GM18502 (cell line): ENCODE measurements around the gene TSPAN3.

Source experiments
- ATAC-seq: cut with Tn5 transposase; IDR thresholded peaks from one replicate; pipeline ENCODE4 v1.9.1; 2021; ENCODE audit warnings: mild to moderate bottlenecking; ENCODE audit not compliant: unreplicated experiment, poor library complexity

Gene TSPAN3

DNA sequence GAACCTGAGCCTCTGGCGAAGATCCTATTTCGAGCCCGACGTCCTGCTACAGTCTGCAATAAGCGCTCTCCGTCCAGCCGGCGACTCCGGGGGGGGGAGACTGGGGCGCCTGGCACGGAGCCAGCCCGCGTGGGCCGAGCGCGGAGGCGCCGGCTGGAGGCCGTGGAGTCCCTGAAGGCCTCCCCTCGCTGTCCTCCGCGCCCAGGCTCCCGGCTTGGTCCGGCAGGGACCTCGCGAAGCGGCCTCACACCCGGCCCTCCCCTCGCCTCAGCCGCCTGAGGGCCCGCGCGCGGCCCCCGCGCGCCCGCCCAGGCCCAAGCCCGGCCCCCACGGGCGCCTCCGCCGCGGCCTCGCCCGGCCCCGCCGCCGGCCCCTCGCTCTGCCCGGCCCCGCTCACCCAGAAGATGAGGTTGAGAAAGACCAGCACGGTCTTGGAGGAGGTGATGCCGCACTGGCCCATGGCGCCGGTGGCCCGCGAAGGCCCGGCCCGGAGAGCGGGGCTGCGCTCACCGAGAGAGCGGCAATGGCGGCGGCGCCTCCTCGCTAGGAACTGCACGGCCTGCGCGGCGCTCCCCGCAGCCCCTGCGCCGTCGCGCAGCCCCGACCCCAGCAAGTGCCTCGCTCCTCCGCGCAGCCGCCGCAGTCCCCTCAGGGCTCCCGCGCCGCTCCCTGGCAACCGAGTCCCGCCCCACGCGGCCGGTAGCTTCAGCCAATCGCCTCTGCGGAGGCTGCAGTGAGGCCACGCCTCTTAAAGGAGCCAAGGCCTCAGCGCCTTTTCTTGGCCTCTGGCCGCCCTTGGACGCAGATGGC is at the start of gene TSPAN3:
TSPAN3 (minus strand) TSS at position 615 of the 810 bp plus-strand sequence; CDS start at position 460, 155 bp downstream.
- peak; percentile 94 for ATAC-seq

DNA sequence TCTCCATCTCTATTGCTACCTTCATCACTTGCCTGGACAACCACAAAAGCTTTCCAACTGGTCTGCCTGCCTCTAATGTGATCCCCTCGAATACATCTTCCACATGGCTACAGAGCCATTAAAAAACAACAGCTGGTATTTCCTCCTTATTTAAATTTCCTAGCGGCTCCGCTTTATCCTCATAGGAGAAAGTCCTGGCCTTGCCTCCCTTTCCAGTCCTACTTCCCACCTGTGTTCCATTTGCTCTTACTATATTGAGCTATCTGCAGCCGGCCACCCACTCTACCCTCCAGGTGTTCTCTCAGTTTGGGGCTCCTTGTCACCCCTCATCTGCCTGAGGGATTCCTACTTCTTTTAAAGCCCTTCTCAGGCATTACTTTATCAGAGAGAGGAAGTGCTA is 49.7 kb upstream of the TSPAN3 start:
- ATAC-seq = no peak

DNA sequence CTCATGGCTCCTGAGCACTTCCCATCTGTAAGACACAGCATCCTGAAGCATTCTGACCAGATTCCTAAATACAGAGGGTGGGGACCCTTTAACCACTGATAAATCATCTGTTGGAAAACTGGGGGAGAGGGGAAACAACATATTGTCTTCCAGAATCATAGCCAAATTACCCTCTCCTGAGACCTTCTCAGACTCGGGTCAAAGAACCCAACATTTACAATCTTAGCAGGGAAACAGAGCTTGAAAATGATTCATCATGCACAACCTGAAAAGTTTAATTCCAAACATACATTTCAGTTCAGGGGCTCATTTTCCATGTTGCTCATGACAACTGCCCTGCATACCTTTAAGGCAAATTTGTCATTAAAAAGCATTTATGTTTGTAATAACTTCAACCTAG is 48.5 kb upstream of the TSPAN3 start:
- no peak for ATAC-seq

DNA sequence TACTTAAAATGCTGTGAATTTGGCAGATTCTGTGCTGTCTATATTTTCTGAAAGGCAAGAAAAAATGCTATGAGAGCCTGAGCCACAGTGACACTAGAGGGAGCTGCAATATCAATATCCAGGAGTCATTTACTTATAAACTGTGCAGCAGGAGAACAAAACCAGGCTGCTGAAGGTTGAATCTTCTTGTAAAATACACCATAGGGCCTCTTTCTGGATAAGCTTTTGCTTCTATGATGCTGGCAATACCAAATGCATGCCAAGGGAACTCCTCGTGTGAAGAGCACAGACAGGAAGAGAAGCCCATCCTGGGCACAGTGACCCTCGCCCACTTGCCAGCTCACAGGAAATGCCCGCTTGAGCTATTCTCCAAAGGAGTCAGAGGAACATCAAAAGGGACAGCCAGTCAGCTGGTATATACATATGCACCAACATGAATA is 48.0 kb upstream of the TSPAN3 start:
- no peak for ATAC-seq

DNA sequence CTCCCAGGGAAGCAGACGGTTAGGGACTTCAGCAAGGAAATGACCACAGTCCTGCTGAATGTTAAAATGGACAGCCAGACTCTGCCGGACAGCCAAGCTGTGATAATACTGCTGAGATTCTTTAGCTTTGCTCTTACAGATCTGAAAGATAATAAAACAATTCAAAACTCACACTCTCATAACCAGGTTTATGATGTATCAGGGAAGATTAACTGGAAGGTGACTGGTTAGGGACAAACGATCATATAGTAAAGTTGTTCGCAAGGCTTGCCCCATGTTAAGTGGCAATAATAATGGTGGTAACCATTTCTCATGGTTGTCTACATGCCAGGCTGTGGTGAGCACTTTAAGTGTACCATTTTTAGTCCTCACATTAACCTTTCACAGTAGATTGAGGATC is 44.3 kb upstream of the TSPAN3 start:
- ATAC-seq = no peak

GRCh38 chr15:77112838-77113504 is 42.1 kb upstream of the TSPAN3 start:
- no peak for ATAC-seq

GRCh38 chr15:77111789-77112188 is 40.9 kb upstream of the TSPAN3 start:
- no peak for ATAC-seq

GRCh38 chr15:77107531-77108355 is 36.8 kb upstream of the TSPAN3 start:
- no peak for ATAC-seq

DNA sequence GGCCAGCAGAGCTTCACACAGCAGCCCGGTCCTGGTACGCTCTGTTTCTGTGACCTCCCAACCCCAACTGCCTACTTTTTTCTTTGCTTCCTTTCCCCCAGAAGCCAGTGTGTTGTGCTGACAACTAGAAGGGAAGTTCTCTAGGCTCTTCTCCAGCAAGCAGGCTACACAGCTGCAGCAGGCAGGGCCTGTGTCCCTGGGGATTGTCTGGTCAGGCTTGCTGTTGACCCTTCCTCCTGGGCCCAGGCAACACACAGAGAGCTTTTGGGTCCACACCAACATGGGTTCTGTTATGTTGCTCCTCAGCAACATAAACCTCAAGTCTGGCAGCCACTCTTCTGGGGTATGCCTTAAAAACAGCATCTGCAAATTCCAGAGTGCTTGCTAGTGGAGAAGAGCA is 36.2 kb upstream of the TSPAN3 start:
- no peak for ATAC-seq

- ATAC-seq = no peak
These were observed 33.2 kb upstream of the TSPAN3 start for GRCh38 chr15:77104155-77104554.

GRCh38 chr15:77099741-77100463 is 29.0 kb upstream of the TSPAN3 start:
- ATAC-seq = no peak

GRCh38 chr15:77098572-77098971 is 27.7 kb upstream of the TSPAN3 start:
- ATAC-seq = no peak

GRCh38 chr15:77097921-77098320 is 27.0 kb upstream of the TSPAN3 start:
- ATAC-seq = no peak

DNA sequence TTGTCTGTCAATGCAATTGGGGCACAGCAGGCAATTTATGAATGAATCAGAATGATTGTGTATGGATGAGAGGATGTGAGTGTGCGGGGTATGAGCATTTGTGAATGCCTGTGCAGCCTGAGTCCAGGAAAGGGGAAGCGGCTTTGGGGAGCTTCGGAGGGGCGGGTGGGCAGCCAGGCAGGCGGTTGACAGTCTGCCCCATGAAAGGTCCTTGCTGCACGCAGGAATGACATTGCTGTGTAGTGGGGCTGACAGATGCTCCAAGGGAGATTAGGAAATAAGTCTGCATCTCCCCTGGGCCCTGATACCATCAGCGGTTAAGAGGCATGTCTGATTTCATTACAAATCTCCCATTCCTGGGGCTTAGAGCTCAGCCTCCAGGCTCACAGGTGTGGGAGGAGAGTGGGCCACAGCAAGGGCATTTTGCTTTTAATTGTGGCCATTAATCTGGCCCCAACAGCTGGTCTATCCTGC is 26.4 kb upstream of the TSPAN3 start:
- ATAC-seq = no peak

GRCh38 chr15:77096541-77096940 is 25.6 kb upstream of the TSPAN3 start:
- ATAC-seq = no peak

DNA sequence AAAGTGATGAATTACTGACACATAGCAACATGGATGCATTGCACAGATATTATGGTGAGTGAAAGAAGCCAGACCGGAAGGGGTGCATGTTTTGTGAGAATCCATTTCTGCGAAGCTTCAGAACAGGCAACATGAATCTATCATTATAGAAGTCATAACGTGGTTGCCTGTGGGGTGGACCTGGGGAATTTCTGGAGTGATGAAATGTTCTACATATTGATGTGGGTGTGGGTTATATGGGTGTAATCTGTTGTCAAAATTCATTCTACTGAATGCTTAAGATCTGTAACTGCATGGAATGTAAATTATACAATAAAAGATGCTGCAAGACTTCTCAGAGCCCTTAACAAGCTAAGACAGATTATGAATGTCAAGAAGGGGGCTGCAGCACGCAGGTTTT is 25.2 kb upstream of the TSPAN3 start:
- ATAC-seq = no peak

DNA sequence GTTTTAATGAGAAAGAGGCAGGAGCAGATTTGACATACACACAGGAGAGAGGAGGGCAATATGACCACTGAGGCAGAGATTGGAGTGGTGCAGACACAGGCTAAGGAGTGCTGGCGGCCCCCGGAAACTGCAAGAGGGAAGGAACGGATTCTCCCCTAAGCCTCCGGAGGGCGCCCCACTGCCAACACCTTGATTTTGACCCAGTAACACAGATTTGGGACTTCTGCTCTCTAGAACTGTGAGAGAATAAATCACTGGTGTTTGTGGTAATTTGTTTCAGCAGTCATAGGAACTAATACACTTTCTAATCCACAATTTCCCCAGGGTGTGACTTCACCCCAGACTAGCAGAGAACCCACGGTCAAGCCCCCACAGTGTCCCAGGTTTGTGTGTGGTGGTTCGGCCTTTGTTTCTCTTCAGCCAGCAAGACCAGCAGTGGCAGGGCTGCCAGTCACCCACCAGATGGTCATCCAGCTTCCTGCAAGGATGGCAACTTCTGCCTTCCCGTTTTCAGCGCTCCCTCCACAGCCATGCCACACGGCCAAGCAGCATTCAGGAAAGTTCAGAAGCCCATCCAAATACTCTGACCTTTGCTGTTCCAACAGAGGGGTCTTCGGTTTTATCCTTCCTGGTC is 23.6 kb upstream of the TSPAN3 start:
- no peak for ATAC-seq

- no peak for ATAC-seq
These were observed 22.5 kb upstream of the TSPAN3 start for GRCh38 chr15:77093436-77093835.

GRCh38 chr15:77091097-77091496 is 20.2 kb upstream of the TSPAN3 start:
- no peak for ATAC-seq

- ATAC-seq = no peak
These were observed 16.3 kb upstream of the TSPAN3 start for GRCh38 chr15:77087213-77087612.
